Omental fat pad (tissue), 4 donors: Measurements from ENCODE around the gene HMCN1. TPM values are rescaled to one million over a fixed set of nuclear protein-coding genes. Genes with fewer than 3 reads are reported as not detected.

Source experiments
- ATAC-seq: fragments of 150-250 bp; one replicate; pipeline ENCODE4 v1.9.1; 2016; ENCODE audit warnings: mild to moderate bottlenecking, moderate library complexity; ENCODE audit not compliant: low FRiP score
- DNase-seq: peaks from one replicate; pipeline ENCODE4 v3.0.0-alpha.2; 2019; ENCODE audit warnings: low spot score
- CTCF ChIP-seq, 3 donors: fragments of 450-650 bp; IDR thresholded peaks; one replicate each; pipeline ENCODE4 v1.5.1; 2016 to 2017; ENCODE audit warnings: antibody characterized with exemption in 3 of 3, mild to moderate bottlenecking in 3 of 3, moderate library complexity in 2 of 3
- total RNA-seq, 4 donors: library from RNA; depleted of rRNA; stranded (reverse); fragments of >200 nt; gene quantifications; one replicate each; pipeline ENCODE4 v1.1.0, GENCODE V29; 2016

Gene HMCN1
- total RNA-seq, 4 donors from 2014 or later: 5.2 to 45.9 (median 12.7) TPM

- TF ChIP-seq CTCF (IDR thresholded peaks at IDR 0.05): no peak
- DNase-seq: no peak
- ATAC-seq: no peak
Measured at GRCh38 chr1:186213225-186213607, 479.0 kb downstream of the HMCN1 start.

GRCh38 chr1:186214791-186215190, 480.6 kb downstream of the HMCN1 start:
- DNase-seq (no peak), ATAC-seq (no peak)
- TF ChIP-seq CTCF (IDR thresholded peaks at IDR 0.05): no peak

GRCh38 chr1:186215636-186216035, 481.4 kb downstream of the HMCN1 start:
- TF ChIP-seq CTCF (IDR thresholded peaks at IDR 0.05): no peak
- DNase-seq (no peak), ATAC-seq (no peak)

- ATAC-seq (no peak), DNase-seq (no peak)
- TF ChIP-seq CTCF (IDR thresholded peaks at IDR 0.05): no peak
Measured at GRCh38 chr1:186218654-186219352, 484.6 kb downstream of the HMCN1 start.

GRCh38 chr1:186220067-186220466, 485.9 kb downstream of the HMCN1 start:
- ATAC-seq: no peak
- DNase-seq: no peak
- no peak for TF ChIP-seq CTCF (IDR thresholded peaks at IDR 0.05)

- DNase-seq (no peak), ATAC-seq (no peak)
- TF ChIP-seq CTCF (IDR thresholded peaks at IDR 0.05): no peak
Measured at GRCh38 chr1:186220911-186221310, 486.7 kb downstream of the HMCN1 start.

GRCh38 chr1:186225096-186225495, 490.9 kb downstream of the HMCN1 start:
- DNase-seq: no peak
- no peak for TF ChIP-seq CTCF (IDR thresholded peaks at IDR 0.05)
- ATAC-seq: no peak
